NCI-H128 (cell line): ENCODE measurements around the gene SLIT3.
"Not testable (repeated sequence)": the region's sequence is repeated elsewhere in the genome, so short reads cannot be mapped to it uniquely, and the experiment has no call there.

ENCODE experiments used
- DNase-seq: peaks from one replicate; lab custom pipeline; 2025; ENCODE audit not compliant: unreplicated experiment; lab: John Stamatoyannopoulos, UW

Gene SLIT3

GRCh38 chr5:169151051-169151805 is 149.7 kb downstream of the SLIT3 start:
- DNase-seq, result no peak

GRCh38 chr5:169150108-169150507 is 150.8 kb downstream of the SLIT3 start:
- no peak for DNase-seq

DNA sequence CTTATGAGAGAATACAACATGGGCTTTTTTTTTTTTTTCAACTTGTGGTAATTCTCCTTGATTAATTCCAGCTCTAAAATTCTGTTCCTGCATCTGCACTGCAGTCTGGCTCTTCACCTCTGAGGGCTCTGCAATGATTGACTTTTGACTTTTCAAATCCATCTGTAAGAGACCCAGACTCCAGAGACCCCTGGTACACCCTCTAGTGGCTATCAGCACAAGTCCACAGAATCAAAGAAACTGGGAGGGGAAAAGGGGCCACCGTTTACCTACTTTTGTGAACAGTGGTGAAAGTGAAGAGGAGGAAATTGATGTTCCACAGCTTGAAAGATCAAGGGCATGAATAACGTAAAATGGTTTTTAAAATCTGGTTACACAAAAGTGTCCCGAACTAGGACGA is 151.6 kb downstream of the SLIT3 start:
- DNase-seq, result no peak

DNA sequence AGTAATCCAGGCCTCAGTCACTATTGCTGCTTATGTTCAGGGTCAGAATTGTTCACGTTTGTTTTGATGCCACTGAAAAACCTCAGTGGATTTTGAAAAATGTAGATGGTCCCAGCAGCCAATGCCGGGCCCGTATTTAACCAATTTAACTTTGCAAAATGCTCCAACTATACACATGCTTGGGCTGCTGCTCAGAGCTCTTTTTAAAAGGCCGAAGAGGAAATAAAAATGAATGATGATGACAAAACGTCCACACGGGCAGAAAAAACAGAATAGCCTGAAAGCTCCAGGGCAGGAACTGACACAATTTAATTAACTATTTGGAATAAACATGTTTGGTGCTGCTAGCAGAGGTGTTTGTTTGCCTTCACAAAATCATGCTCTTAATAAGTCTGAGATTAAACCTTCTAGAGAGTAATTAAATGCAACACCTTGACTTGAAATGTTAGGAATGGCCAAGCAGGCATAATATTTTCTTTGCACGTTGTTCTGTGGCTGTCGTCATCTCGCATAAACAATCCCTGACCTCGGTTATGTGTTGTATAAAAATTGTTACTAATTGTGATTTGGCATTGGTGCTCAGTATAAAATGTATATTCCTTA is 152.7 kb downstream of the SLIT3 start:
- DNase-seq, result no peak

- DNase-seq, result no peak
Measured at GRCh38 chr5:169147534-169147933, 153.4 kb downstream of the SLIT3 start.

GRCh38 chr5:169146158-169146557 is 154.8 kb downstream of the SLIT3 start:
- no peak for DNase-seq

DNA sequence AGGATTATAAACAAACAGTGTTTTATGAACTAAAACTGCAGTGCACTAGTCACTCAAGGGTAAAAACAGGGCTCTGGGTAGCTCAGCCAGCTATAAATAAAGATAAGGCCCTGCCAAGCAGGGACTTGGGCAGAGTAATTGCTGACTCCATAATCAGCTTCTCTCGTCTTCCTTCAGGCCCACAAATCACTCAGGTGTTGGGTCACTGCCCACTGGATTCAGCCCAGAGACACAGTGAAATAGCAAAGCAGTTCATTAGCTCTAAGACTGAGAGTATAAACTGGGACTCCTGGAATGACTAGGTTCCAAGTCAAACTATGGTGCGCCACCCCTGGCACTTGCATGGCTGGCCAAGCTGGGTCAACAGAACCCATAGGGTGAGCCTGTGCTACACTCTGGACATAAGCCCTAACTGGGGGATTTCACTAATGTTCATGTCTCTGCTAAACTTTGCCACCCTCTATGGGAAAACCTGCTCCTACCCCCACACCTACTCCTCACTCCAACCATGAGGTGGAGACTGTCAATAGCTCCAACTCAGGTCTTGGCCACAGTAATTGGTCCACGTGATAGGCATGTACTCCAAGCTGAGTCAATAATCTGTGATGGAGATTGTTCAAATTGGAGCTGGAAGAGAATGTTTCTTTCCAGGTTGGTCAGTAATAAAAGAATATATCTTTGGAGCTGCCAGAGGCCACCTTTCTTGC is 158.5 kb downstream of the SLIT3 start:
- DNase-seq, result no peak

DNA sequence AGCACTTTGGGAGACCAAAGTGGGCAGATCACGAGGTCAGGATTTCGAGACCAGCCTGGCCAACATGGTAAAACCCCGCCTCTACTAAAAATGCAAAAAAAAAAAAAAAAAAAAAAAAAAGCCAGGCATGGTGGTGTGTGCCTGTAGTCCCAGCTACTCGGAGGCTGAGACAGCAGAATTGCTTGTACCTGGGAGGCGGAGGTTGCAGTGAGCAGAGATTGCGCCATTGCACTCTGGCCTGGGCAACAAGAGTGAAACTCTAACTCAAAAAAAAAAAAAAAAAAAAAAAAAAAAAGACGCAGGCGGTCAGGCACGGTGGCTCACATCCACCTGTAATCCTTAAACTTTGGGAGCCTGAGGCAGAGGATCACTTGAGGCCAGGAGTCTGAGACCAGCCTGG is 160.7 kb downstream of the SLIT3 start:
- not testable (repeated sequence) for DNase-seq

DNA sequence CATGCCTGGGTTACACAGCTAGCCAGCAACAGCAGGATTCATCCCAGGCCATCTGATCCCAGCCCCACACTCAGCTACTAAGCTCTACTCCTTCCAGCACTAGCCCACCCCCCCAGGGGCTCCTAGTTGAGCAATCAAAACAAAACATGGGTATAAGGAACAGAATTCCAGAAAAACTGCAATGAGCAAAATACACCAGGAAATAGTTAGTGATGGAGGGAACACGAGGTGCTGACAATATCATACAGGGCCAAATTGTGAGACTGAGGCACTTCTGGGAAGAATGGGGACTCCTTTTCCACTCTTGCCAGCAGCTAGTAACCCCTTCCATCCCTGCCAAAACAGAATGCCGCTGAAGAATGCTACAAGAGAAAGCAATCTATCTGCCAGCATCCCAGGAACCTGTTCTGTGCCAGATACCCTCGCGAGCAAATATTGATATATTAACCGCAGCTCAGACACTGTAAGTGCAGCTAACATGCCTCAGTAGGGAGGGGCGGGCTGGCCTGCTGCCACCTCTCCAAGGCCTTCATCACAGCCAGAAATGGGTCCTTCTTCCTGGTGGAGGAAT is 161.4 kb downstream of the SLIT3 start:
- DNase-seq, result no peak

DNA sequence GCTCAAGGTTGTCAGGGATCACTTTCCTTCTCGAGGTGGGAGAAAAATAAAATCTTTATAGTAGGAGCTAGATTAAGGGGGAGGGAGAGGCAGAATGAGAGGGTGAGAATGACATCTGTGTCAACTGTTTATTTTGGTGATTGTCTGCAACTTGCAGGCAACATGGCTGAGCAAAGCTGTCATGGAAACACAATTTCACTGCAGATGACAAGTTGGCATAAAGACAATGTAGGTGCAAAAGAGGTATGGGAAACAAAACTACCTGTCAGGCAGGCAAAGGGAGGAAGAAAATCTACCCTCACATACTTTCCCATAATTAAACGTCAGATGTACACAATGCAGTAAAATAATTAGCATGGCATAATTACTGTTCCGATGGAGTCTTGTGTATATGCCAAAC is 167.4 kb downstream of the SLIT3 start:
- no peak for DNase-seq

- no peak for DNase-seq
Measured at GRCh38 chr5:169132302-169132660, 168.7 kb downstream of the SLIT3 start.

- DNase-seq, result no peak
Measured at GRCh38 chr5:169131616-169132301, 169.2 kb downstream of the SLIT3 start.

DNA sequence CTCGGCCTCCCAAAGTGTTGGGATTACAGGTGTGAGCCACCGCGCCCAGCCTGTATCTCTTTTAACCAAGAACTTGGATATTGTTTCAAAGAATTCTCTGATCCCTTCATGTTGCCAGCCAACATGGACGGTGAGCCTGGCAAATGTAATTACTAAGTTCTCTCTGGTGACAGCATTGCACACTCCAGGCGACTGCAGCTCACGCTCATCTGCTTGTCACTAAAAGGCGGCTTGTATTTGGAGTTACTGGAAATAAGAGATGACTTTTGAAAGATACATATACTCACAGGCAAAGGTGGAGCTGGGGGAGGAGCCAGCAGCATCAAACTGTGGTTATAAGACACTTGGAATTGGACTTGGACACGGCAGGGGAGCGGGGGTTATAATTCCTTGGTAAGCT is 172.3 kb downstream of the SLIT3 start:
- DNase-seq, result no peak

- no peak for DNase-seq
Measured at GRCh38 chr5:169127431-169127830, 173.5 kb downstream of the SLIT3 start.

- no peak for DNase-seq
Measured at GRCh38 chr5:169126481-169127021, 174.4 kb downstream of the SLIT3 start.

- DNase-seq, result no peak
Measured at GRCh38 chr5:169125571-169125970, 175.4 kb downstream of the SLIT3 start.

DNA sequence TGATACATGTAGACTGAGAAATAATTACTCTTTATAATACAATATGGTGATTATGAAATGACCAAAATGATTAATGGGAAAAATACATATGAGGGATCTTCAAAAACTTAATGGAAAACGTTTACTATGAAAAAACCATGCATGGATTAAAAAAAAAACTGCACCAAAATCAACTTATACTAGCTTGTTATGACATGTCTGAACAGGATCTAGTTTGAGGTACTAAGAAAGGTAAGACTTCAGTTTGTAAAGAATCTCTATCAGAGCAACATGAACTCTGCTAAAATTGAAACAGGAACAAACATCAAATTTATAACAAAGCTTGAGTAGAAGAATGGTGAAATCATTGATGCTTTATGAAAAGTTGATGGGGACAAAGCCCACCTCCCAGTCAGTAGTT is 178.0 kb downstream of the SLIT3 start:
- no peak for DNase-seq

- DNase-seq, result no peak
Measured at GRCh38 chr5:169121630-169122420, 179.1 kb downstream of the SLIT3 start.

- DNase-seq, result no peak
Measured at GRCh38 chr5:169119288-169120048, 181.5 kb downstream of the SLIT3 start.
